ENCODE results near the gene ERN1.

ERN1 gene

DNA sequence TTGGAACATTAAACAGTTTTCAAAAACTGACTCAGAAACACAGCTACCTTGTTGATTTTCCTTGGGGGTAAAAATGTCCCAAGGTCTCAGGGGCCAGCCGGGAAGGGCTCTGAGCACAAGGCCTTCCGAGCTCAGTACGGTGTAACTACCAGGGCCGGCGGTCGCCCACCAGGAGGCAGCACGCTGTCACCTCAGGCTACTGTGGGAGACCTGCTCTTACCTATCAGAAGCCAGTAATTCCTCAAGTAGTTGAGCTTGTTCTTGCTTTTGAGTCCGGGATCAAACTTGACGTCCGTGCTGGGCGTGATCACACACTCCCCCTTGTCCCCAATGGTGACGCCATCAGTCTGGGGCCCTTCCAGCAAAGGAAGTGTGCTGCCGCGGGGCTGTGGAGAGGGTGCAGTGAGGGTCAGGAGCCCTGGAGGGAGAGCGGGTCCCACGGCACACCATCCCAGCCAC is 66.1 kb downstream of the ERN1 start:
- Histone ChIP-seq H3K9ac (ENCODE audit: low read depth, low read length) (no peak overlapping the region), H3K9me3 (ENCODE audit: insufficient read depth, low read depth, low read length) (0 out of 2 replicates have a peak, but pooled peaks cover 4% of the 10 kb centered on the region), H3K27me3 (ENCODE audit: insufficient read depth, low read length) (no peaks in the 10 kb centered on the region), H3K36me3 (ENCODE audit: insufficient read depth, low read length) (peaks cover 4% of the 10 kb centered on the region; the same call in 1 of the 2 replicates), H3K4me3 (ENCODE audit: low read length) (peak overlapping the region; percentile 4; the same call in 1 of the 2 replicates), H3K4me1 (ENCODE audit: insufficient read depth, low read length) (peaks cover 4% of the 10 kb centered on the region; the same call in 1 of the 2 replicates), H3K27ac (ENCODE audit: low read depth, low read length) (no peak overlapping the region)
- WGBS: 50% methylated on average over 16 of the region's 16 CpGs

GRCh38 chr17:64063088-64063487 is 66.9 kb downstream of the ERN1 start:
- H3K4me3 ChIP-seq (ENCODE audit: low read length): no peak overlapping the region
- no peaks in the 10 kb centered on the region for H3K36me3 ChIP-seq (ENCODE audit: insufficient read depth, low read length)
- no peaks in the 10 kb centered on the region for H3K27me3 ChIP-seq (ENCODE audit: insufficient read depth, low read length)
- no peak overlapping the region for H3K9ac ChIP-seq (ENCODE audit: low read depth, low read length)
- peaks cover 4% of the 10 kb centered on the region; the same call in 1 of the 2 replicates for H3K4me1 ChIP-seq (ENCODE audit: insufficient read depth, low read length)
- H3K27ac ChIP-seq (ENCODE audit: low read depth, low read length): no peak overlapping the region
- H3K9me3 ChIP-seq (ENCODE audit: insufficient read depth, low read depth, low read length): no peaks in the 10 kb centered on the region
- 96% methylated on average over 5 of the region's 5 CpGs for WGBS

DNA sequence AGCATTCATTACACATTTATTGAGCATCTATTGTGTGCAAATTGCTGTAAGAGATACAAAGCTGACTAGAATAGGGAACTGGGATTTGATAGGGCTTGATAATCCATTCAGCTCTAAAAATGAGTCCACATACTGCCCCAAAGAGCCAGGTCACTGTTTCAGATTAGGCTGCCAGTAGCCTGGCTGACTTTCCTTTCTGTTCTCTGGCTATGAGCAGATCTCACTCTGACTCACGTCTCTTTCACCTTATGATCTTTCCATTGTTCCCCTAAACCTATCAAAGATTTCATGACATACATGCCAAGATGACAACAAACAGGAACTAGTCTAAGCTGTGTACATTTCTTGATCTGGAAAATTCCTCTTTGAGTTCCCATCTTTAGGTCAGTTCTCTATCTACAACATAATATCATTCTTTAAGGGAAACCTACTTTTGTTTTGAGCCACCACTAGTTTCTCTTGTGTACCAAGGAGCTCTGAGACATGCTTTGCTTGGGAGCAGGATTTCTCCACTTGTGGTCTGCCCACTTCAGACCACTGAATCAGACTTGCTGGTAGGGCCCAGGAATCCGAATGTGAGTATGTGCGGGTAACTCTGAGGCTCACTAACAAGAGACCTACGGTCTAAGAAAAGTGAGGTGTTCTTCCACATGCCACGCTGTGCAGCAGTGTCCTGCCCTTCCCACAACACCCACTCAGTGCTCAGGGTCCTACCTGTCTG is 68.6 kb downstream of the ERN1 start:
- Histone ChIP-seq H3K4me3 (ENCODE audit: low read length) (no peak overlapping the region), H3K27me3 (ENCODE audit: insufficient read depth, low read length) (no peaks in the 10 kb centered on the region), H3K9ac (ENCODE audit: low read depth, low read length) (no peak overlapping the region), H3K9me3 (ENCODE audit: insufficient read depth, low read depth, low read length) (no peaks in the 10 kb centered on the region), H3K4me1 (ENCODE audit: insufficient read depth, low read length) (peaks cover 8% of the 10 kb centered on the region; the same call in 1 of the 2 replicates), H3K36me3 (ENCODE audit: insufficient read depth, low read length) (no peaks in the 10 kb centered on the region), H3K27ac (ENCODE audit: low read depth, low read length) (no peak overlapping the region)
- WGBS: 95% methylated on average over 5 of the region's 5 CpGs

DNA sequence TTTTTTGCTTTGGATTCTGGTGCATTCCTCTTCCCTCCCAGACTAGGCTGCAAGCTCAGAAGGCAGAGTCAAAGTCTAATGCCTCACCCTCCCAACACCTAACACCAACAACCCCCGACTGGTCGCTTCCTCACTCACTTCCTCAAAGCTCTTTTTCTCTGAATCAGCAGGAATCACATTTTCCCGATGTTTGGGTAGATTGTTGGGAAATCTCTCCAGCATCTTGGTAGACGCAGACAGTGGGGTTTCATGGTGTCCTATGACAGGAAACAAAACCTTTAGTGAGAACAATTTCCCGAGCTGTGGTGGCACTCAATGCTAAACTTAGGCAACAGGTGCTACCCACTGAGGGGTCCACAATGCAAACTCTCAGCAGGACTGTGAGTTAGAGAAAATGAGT is 69.6 kb downstream of the ERN1 start:
- Histone ChIP-seq H3K27me3 (ENCODE audit: insufficient read depth, low read length) (no peaks in the 10 kb centered on the region), H3K4me1 (ENCODE audit: insufficient read depth, low read length) (peaks cover 15% of the 10 kb centered on the region), H3K4me3 (ENCODE audit: low read length) (no peak overlapping the region), H3K27ac (ENCODE audit: low read depth, low read length) (no peak overlapping the region), H3K9me3 (ENCODE audit: insufficient read depth, low read depth, low read length) (no peaks in the 10 kb centered on the region), H3K36me3 (ENCODE audit: insufficient read depth, low read length) (no peaks in the 10 kb centered on the region), H3K9ac (ENCODE audit: low read depth, low read length) (no peak overlapping the region)
- WGBS: 85% methylated on average over 5 of the region's 5 CpGs

- no peak overlapping the region for H3K27ac ChIP-seq (ENCODE audit: low read depth, low read length)
- no peak overlapping the region for H3K9ac ChIP-seq (ENCODE audit: low read depth, low read length)
- 90% methylated on average over 2 of the region's 2 CpGs for WGBS
- H3K4me1 ChIP-seq (ENCODE audit: insufficient read depth, low read length): peaks cover 15% of the 10 kb centered on the region
- no peaks in the 10 kb centered on the region for H3K27me3 ChIP-seq (ENCODE audit: insufficient read depth, low read length)
- no peaks in the 10 kb centered on the region for H3K36me3 ChIP-seq (ENCODE audit: insufficient read depth, low read length)
- no peaks in the 10 kb centered on the region for H3K9me3 ChIP-seq (ENCODE audit: insufficient read depth, low read depth, low read length)
- no peak overlapping the region for H3K4me3 ChIP-seq (ENCODE audit: low read length)
These were observed 70.2 kb downstream of the ERN1 start for GRCh38 chr17:64059756-64060155.

- 96% methylated on average over 5 of the region's 5 CpGs for WGBS
- Histone ChIP-seq H3K9ac (ENCODE audit: low read depth, low read length) (no peak overlapping the region), H3K27me3 (ENCODE audit: insufficient read depth, low read length) (no peaks in the 10 kb centered on the region), H3K9me3 (ENCODE audit: insufficient read depth, low read depth, low read length) (no peaks in the 10 kb centered on the region), H3K4me1 (ENCODE audit: insufficient read depth, low read length) (peaks cover 10% of the 10 kb centered on the region), H3K27ac (ENCODE audit: low read depth, low read length) (no peak overlapping the region), H3K36me3 (ENCODE audit: insufficient read depth, low read length) (no peaks in the 10 kb centered on the region), H3K4me3 (ENCODE audit: low read length) (no peak overlapping the region)
These were observed 71.3 kb downstream of the ERN1 start for GRCh38 chr17:64058621-64059020.

GRCh38 chr17:64057701-64058263 is 72.2 kb downstream of the ERN1 start:
- no peak overlapping the region for H3K4me3 ChIP-seq (ENCODE audit: low read length)
- H3K27me3 ChIP-seq (ENCODE audit: insufficient read depth, low read length): no peaks in the 10 kb centered on the region
- H3K36me3 ChIP-seq (ENCODE audit: insufficient read depth, low read length): no peaks in the 10 kb centered on the region
- no peak overlapping the region for H3K27ac ChIP-seq (ENCODE audit: low read depth, low read length)
- no peaks in the 10 kb centered on the region for H3K9me3 ChIP-seq (ENCODE audit: insufficient read depth, low read depth, low read length)
- no peak overlapping the region for H3K9ac ChIP-seq (ENCODE audit: low read depth, low read length)
- WGBS: 96% methylated on average over 9 of the region's 9 CpGs
- peaks cover 10% of the 10 kb centered on the region for H3K4me1 ChIP-seq (ENCODE audit: insufficient read depth, low read length)

GRCh38 chr17:64056269-64057005 is 73.5 kb downstream of the ERN1 start:
- H3K4me1 ChIP-seq (ENCODE audit: insufficient read depth, low read length): peaks cover 10% of the 10 kb centered on the region
- H3K27me3 ChIP-seq (ENCODE audit: insufficient read depth, low read length): no peaks in the 10 kb centered on the region
- H3K9ac ChIP-seq (ENCODE audit: low read depth, low read length): no peak overlapping the region
- H3K27ac ChIP-seq (ENCODE audit: low read depth, low read length): peak overlapping the region; percentile 55; the same call in 1 of the 2 replicates
- no peak overlapping the region for H3K4me3 ChIP-seq (ENCODE audit: low read length)
- 70% methylated on average over 12 of the region's 12 CpGs for WGBS
- H3K36me3 ChIP-seq (ENCODE audit: insufficient read depth, low read length): no peaks in the 10 kb centered on the region
- H3K9me3 ChIP-seq (ENCODE audit: insufficient read depth, low read depth, low read length): no peaks in the 10 kb centered on the region

- Histone ChIP-seq H3K27me3 (ENCODE audit: insufficient read depth, low read length) (no peaks in the 10 kb centered on the region), H3K9ac (ENCODE audit: low read depth, low read length) (no peak overlapping the region), H3K36me3 (ENCODE audit: insufficient read depth, low read length) (no peaks in the 10 kb centered on the region), H3K4me3 (ENCODE audit: low read length) (no peak overlapping the region), H3K4me1 (ENCODE audit: insufficient read depth, low read length) (peaks cover 10% of the 10 kb centered on the region), H3K9me3 (ENCODE audit: insufficient read depth, low read depth, low read length) (no peaks in the 10 kb centered on the region), H3K27ac (ENCODE audit: low read depth, low read length) (peak overlapping the region; percentile 55; the same call in 1 of the 2 replicates)
- WGBS: 92% methylated on average over 22 of the region's 22 CpGs
These were observed 74.5 kb downstream of the ERN1 start for GRCh38 chr17:64055183-64056142.

- no peaks in the 10 kb centered on the region for H3K36me3 ChIP-seq (ENCODE audit: insufficient read depth, low read length)
- H3K4me3 ChIP-seq (ENCODE audit: low read length): no peak overlapping the region
- H3K9ac ChIP-seq (ENCODE audit: low read depth, low read length): no peak overlapping the region
- no peaks in the 10 kb centered on the region for H3K27me3 ChIP-seq (ENCODE audit: insufficient read depth, low read length)
- 97% methylated on average over 21 of the region's 21 CpGs for WGBS
- H3K9me3 ChIP-seq (ENCODE audit: insufficient read depth, low read depth, low read length): no peaks in the 10 kb centered on the region
- H3K27ac ChIP-seq (ENCODE audit: low read depth, low read length): no peak overlapping the region
- peaks cover 10% of the 10 kb centered on the region for H3K4me1 ChIP-seq (ENCODE audit: insufficient read depth, low read length)
These were observed 75.6 kb downstream of the ERN1 start for GRCh38 chr17:64054304-64054703.
